Neuronal stem cell (in vitro differentiated cells): ENCODE data around the gene GLIS2.
A peak's percentile ranks its signal among the peaks of the same experiment; 100 is the strongest.

Source experiments
- DNase-seq: peaks from one replicate; pipeline ENCODE4 v3.0.0-alpha.2; 2013; ENCODE audit warnings: low spot score
- H2AFZ ChIP-seq: one replicate; pipeline ENCODE4 v1.6.1; 2013; ENCODE audit warnings: mild to moderate bottlenecking, low read length, inconsistent platforms
- H2AK5ac ChIP-seq: 2 replicates; pipeline ENCODE4 v1.6.1; 2013; ENCODE audit warnings: low read depth, mild to moderate bottlenecking, inconsistent platforms, low read length, moderate library complexity, mixed read lengths
- H2BK120ac ChIP-seq: 2 replicates; pipeline ENCODE4 v1.6.1; 2013; ENCODE audit warnings: low read depth, mild to moderate bottlenecking, inconsistent platforms, low read length, moderate library complexity, mixed read lengths
- H2BK12ac ChIP-seq: one replicate; pipeline ENCODE4 v1.6.1; 2013; ENCODE audit warnings: low read length, inconsistent platforms
- H2BK15ac ChIP-seq: 2 replicates; pipeline ENCODE4 v1.6.1; 2013; ENCODE audit warnings: mild to moderate bottlenecking, low read length, inconsistent platforms, mixed read lengths
- H2BK5ac ChIP-seq: one replicate; pipeline ENCODE4 v1.6.1; 2013; ENCODE audit warnings: inconsistent platforms, mild to moderate bottlenecking, low read length, moderate library complexity
- H3K14ac ChIP-seq: one replicate; pipeline ENCODE4 v1.6.1; 2013; ENCODE audit warnings: low read length, inconsistent platforms
- H3K18ac ChIP-seq: 2 replicates; pipeline ENCODE4 v1.6.1; 2013; ENCODE audit warnings: low read length, inconsistent platforms
- H3K23ac ChIP-seq: 2 replicates; pipeline ENCODE4 v1.6.1; 2013; ENCODE audit warnings: low read depth, mild to moderate bottlenecking, mixed read lengths, low read length, inconsistent platforms; ENCODE audit not compliant: poor library complexity
- H3K27ac ChIP-seq: replicated peaks from 3 replicates; pipeline ENCODE4 v1.5.1; 2013; ENCODE audit warnings: low read length, inconsistent platforms
- H3K27me3 ChIP-seq, 3 experiments: 2 replicates each; pipeline ENCODE4 v1.6.1; 2013; ENCODE audit warnings: low read length in 3 of 3, mild to moderate bottlenecking in 2 of 3, inconsistent platforms in 1 of 3, low read depth in 1 of 3, mixed read lengths in 1 of 3, moderate library complexity in 1 of 3; ENCODE audit not compliant: control insufficient read depth in 3 of 3, insufficient read depth in 3 of 3
- H3K36me3 ChIP-seq, 2 donors: replicated peaks in 1 of 2; 2 replicates each; pipeline ENCODE4 v1.6.1; 2013; ENCODE audit warnings: low read length in 2 of 2; ENCODE audit not compliant: control insufficient read depth in 2 of 2, insufficient read depth in 2 of 2
- H3K4ac ChIP-seq: 2 replicates; pipeline ENCODE4 v1.6.1; 2013; ENCODE audit warnings: inconsistent platforms, mild to moderate bottlenecking, low read length, moderate library complexity
- H3K4me1 ChIP-seq, 2 donors: 1 replicate in 1 of 2; 2 replicates in 1 of 2; pipeline ENCODE4 v1.6.1; 2013; ENCODE audit warnings: low read length in 2 of 2, low read depth in 1 of 2; ENCODE audit not compliant: control insufficient read depth in 2 of 2, insufficient read depth in 1 of 2
- H3K4me2 ChIP-seq: one replicate; pipeline ENCODE4 v1.6.1; 2013; ENCODE audit warnings: mild to moderate bottlenecking, low read length, inconsistent platforms; ENCODE audit not compliant: insufficient read depth, poor library complexity, severe bottlenecking
- H3K4me3 ChIP-seq, 2 donors: 2 replicates each; pipeline ENCODE4 v1.5.1; 2013; ENCODE audit warnings: low read length in 2 of 2, mild to moderate bottlenecking in 2 of 2, inconsistent platforms in 1 of 2, moderate library complexity in 1 of 2
- H3K79me1 ChIP-seq: one replicate; pipeline ENCODE4 v1.6.1; 2013; ENCODE audit warnings: low read depth, mild to moderate bottlenecking, inconsistent platforms, low read length, moderate library complexity
- H3K9ac ChIP-seq: one replicate; pipeline ENCODE4 v1.6.1; 2013; ENCODE audit warnings: mild to moderate bottlenecking, low read depth, low read length, inconsistent platforms; ENCODE audit not compliant: poor library complexity
- H3K9me3 ChIP-seq, 2 donors: replicated peaks in 1 of 2; 2 replicates each; pipeline versions ENCODE3 to v1.6.1; 2013; ENCODE audit warnings: low read length in 2 of 2, mild to moderate bottlenecking in 2 of 2, inconsistent platforms in 1 of 2, low read depth in 1 of 2, mixed read lengths in 1 of 2, moderate library complexity in 1 of 2; ENCODE audit not compliant: control insufficient read depth in 2 of 2, insufficient read depth in 1 of 2
- H4K8ac ChIP-seq: one replicate; pipeline ENCODE4 v1.6.1; 2013; ENCODE audit warnings: low read depth, mild to moderate bottlenecking, inconsistent platforms, low read length, moderate library complexity
- H4K91ac ChIP-seq: one replicate; pipeline ENCODE4 v1.6.1; 2013; ENCODE audit warnings: low read length, low read depth, mild to moderate bottlenecking, inconsistent platforms; ENCODE audit not compliant: poor library complexity
- WGBS, 2 donors: extraction: QIAGEN DNeasy Blood & Tissue Kit; methylation state at CpG; one replicate each; pipeline ENCODE4 v1.1.7; 2013; ENCODE audit warnings: missing lambda C conversion rate in 2 of 2, mixed read lengths in 1 of 2; ENCODE audit not compliant: insufficient read length in 2 of 2, insufficient replicate concordance in 1 of 2; ENCODE audit errors: extremely low coverage in 2 of 2; 5-methylcytosine and 5-hydroxymethylcytosine counted together

The GLIS2 gene

GRCh38 chr16:4303973-4304372, 11.9 kb upstream of the GLIS2 start:
- no peak for DNase-seq
- H3K27ac ChIP-seq, result no peak overlapping the region
- WGBS, 2 donors, result no CpG with 5 or more reads among the region's 13 CpGs

DNA sequence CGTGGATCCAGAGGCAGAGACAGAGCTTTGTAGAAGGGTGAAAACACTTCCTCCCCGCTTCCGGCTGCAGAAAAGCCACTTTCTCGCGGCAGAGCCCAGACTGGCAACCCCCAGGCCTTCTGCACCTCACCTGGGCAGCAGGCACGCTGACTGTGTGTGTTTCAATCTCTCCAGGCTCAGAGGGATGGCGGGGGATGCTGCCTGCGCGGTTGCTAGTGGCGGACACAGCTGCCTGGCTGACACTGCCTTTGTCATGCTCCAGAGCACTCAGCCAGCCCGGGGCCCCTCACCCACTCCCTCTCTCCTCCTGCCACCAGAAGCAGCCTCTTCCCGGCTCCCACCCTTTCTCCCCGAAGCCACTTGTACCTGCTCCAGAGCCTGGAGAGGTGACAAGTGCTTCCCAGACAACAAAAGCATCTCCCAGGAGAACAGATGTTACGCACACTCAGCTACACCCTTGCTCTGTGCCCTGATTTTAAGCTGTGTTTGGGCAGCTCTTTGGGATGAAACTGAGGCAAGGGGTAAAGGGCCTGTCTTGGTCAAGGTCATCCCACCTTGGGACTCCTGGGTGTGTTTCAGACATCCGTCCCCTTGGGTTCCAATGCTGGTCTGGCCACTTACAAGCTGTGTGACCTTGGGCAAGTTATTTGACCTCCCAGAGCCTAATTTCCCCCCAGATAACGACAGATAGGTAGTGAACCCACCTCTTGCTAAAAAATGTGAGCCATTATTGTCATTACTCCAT, 9.2 kb upstream of the GLIS2 start:
- no peak overlapping the region for H3K4ac ChIP-seq
- H2BK5ac ChIP-seq, result peak overlapping the region; percentile 30
- no CpG with 5 or more reads among the region's 16 CpGs for WGBS, 2 donors
- no peaks in the 10 kb centered on the region for H3K79me1 ChIP-seq
- H4K91ac ChIP-seq, result no peak overlapping the region
- peak overlapping the region; percentile 7 for H2AK5ac ChIP-seq
- H3K9me3 ChIP-seq, result no peaks in the 10 kb centered on the region
- H3K4me2 ChIP-seq, result peak overlapping the region; percentile 38
- peak overlapping the region; percentile 89 for H2AFZ ChIP-seq
- no peak overlapping the region for H2BK120ac ChIP-seq
- no peaks in the 10 kb centered on the region for H3K27me3 ChIP-seq
- peaks cover 14 to 24% of the 10 kb centered on the region in 2 donors for H3K4me1 ChIP-seq
- H3K27ac ChIP-seq, result no peak overlapping the region
- H3K36me3 ChIP-seq, result no peaks in the 10 kb centered on the region
- no peak for DNase-seq
- no peak overlapping the region for H3K23ac ChIP-seq
- H2BK15ac ChIP-seq, result no peak overlapping the region
- H2BK12ac ChIP-seq, result no peak overlapping the region
- H3K14ac ChIP-seq, result no peak overlapping the region
- peak overlapping the region; percentile 45 to 86 for H3K4me3 ChIP-seq
- H3K9ac ChIP-seq, result peak overlapping the region; percentile 53
- H4K8ac ChIP-seq, result no peak overlapping the region
- H3K18ac ChIP-seq, result no peak overlapping the region

More at GRCh38 chr16:4303973-4304372, 11.9 kb upstream of the GLIS2 start:
- Histone ChIP-seq H4K8ac (no peak overlapping the region), H3K23ac (no peak overlapping the region), H4K91ac (no peak overlapping the region), H3K9ac (peak overlapping the region; percentile 80), H3K14ac (no peak overlapping the region), H3K27me3 (no peaks in the 10 kb centered on the region), H3K79me1 (no peaks in the 10 kb centered on the region), H2AFZ (peak overlapping the region; percentile 76), H3K4me1 (peaks cover 11 to 27% of the 10 kb centered on the region in 2 donors), H3K4ac (no peak overlapping the region), H3K36me3 (no peaks in the 10 kb centered on the region), H3K9me3 (no peaks in the 10 kb centered on the region), H3K18ac (no peak overlapping the region), H2BK120ac (no peak overlapping the region), H2BK5ac (no peak overlapping the region), H2BK15ac (no peak overlapping the region), H3K4me2 (no peak overlapping the region), H2BK12ac (no peak overlapping the region), H3K4me3 (no peak overlapping the region), H2AK5ac (no peak overlapping the region)

- Histone ChIP-seq H3K4me1 (peaks cover 14 to 24% of the 10 kb centered on the region in 2 donors), H3K23ac (peak overlapping the region; percentile 67), H3K9ac (peak overlapping the region; percentile 75), H3K27ac (peak overlapping the region; percentile 74), H3K9me3 (no peaks in the 10 kb centered on the region), H4K8ac (no peak overlapping the region), H3K4me3 (peak overlapping the region; percentile 45 to 86), H3K4ac (no peak overlapping the region), H2BK12ac (peak overlapping the region; percentile 59), H3K4me2 (peak overlapping the region; percentile 38), H2AFZ (peak overlapping the region; percentile 61), H3K27me3 (no peaks in the 10 kb centered on the region), H2AK5ac (no peak overlapping the region), H3K79me1 (no peaks in the 10 kb centered on the region), H2BK5ac (no peak overlapping the region), H4K91ac (no peak overlapping the region), H2BK120ac (peak overlapping the region; percentile 50), H3K36me3 (no peaks in the 10 kb centered on the region), H3K14ac (no peak overlapping the region), H3K18ac (peak overlapping the region; percentile 92), H2BK15ac (no peak overlapping the region)
- no CpG with 5 or more reads among the region's 68 CpGs for WGBS, 2 donors
- peak; percentile 91 for DNase-seq
These were observed 8.4 kb upstream of the GLIS2 start for GRCh38 chr16:4307215-4308037.
